ENCODE data around the gene UBAP1.
"Not testable (repeated sequence)": the region's sequence is repeated elsewhere in the genome, so short reads cannot be mapped to it uniquely, and the experiment has no call there.

UBAP1 gene

GRCh38 chr9:34179213-34180136 lies 632 bp downstream of the UBAP1 start:
- DNase-seq, result no peak

DNA sequence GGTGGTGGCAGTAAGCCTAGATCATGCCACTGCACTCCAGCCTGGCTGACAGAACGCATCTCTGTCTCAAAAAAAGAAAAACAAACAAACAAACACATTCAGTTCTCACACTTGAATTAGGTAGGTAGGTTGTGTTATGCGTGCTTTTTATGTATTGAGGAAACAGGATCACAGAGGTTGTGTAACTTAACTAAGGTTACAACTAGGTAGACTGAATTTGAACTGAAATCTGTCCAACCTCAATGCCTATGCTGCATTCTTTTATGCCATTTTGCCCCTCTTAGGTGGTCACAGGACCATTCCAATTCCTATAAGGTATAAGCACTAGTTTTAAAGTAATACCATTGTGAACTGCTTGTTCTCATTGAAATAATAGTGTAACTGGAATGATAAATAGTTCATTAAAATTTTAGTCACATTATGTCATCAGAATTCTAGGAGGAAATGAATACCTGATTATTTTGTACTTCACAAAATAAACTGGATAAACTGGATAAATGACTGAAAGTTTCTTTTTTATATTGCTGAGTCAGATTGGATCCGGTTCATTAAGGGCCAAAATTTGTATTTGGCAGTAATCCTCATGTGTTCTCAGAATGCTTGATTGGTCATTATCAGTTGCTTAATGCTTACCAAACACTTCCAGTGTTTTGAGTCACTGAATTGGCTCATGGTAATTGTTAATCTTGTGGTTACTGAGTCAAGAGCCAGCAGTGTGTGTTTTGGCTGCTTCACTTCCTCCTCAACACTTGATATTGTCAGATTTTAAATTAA lies 7.1 kb downstream of the UBAP1 start:
- DNase-seq, result peak; percentile 13

- DNase-seq, result no peak
Observed at GRCh38 chr9:34187891-34188240, 9.0 kb downstream of the UBAP1 start.

GRCh38 chr9:34190996-34191892 lies 12.4 kb downstream of the UBAP1 start:
- DNase-seq, result peak; percentile 22

GRCh38 chr9:34195143-34195542 lies 16.3 kb downstream of the UBAP1 start:
- no peak for DNase-seq

DNA sequence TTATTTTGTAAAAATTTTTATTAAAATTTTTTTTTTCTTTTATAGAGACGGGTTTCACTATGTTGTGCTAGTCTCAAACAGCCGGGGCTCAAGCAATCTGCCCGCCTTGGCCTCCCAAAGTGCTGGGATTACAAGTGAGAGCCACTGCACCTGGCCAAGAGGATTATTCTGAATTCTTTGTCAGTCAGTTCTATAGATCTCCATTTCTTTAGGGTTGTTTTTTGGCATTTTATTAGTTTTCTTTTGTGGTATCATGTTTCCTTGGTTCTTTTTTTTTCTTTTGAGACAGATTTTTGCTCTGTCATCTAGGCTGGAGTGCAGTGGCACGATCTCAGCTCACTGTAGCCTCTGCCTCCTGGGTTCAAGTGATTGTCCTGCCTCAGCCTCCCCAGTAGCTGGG lies 18.4 kb downstream of the UBAP1 start:
- DNase-seq, result not testable (repeated sequence)

DNA sequence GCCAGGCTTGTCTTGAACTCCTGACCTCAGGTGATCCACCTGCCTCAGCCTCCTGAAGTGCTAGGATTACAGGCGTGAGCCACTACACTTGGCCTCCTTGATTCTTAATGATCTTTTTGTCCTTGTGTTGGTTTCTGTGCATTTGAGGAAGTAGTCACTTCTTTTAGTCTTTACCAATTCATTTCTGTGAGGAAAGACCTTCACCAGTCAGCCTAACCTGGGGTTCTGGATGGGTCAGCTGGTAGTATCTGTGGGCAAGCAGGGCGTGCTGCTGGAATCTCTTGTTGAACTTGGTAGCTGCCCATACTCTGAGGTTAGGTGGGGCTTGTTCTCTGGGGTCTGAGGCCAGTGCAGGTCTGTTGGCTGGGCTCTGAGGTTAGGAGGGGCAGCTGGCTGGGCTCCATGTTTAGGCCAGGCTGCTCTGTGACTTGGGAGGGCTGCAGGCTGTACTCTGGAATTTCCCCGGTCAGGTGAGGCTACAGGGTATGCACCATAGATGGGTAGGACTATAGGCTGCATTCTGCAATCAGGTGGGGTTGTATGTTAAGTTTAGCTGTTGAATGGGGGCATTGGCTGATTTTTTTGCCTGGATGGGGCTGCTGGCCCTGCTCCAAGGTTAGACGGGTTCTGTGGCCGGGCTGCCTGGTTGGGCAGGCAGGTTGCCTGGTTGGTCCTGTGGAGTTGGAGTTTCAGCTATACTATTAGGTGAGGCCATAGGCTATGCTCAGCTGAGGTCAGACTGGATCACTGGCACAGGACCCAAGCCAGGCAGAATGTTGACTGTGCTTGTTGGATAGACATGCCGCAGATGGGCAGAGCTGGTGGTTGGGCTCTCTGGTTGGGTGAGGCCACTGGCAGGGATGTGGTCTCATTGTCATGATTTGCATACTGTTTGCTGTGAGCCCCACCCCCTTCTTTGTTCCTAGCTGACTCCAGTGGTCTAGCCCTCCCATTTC lies 19.2 kb downstream of the UBAP1 start:
- no peak for DNase-seq

DNA sequence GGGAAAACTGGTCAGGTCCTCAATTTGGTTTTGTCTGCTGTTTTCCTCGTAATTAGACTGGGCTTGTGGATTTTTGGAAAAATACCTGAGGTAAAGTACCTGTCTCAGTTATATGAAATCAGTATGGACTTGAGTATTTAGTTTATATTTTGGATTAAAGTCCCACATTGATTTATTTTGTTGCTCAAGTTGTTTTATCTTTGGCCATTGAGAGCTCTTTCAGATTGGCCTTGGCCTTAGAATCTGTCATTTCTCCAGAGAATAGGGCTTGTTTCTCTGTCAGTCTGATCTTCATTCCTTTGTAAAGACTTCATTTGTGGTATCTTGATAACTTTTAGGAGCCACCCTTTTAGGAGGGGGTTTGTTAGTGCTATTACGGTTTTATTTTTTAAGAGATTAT lies 21.2 kb downstream of the UBAP1 start:
- DNase-seq, result no peak

DNA sequence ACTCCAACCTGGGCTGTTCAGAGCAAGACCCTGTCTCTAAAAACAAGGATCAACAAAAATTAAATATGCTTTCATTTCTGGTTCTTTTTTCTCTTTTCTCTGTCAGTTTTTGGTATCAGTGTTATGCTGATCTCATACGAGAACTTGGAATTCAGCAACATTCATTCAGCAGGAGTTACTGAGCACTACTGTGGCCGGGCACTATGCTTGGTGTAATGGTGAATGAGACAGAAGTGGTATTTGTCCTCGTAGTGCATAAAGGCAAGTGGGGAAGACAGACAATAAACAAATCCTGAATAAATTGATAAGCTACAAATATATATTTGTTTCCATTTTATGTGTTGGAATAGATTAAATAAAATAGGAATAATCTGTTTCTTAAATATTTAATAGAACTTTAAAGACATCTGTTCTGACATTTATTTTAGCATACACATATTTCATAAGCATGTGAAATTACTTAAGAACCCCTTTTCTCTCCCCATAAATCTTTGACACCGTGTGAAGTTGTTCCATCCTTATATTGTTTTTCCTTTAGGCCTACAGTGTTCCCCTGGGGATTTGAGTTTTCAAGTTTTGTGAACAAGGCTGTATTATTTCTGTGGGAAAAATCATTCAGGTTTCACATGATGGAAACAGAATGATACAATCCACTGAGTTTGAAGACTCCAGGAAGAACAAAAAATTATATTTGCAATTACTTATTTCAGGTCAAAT lies 24.6 kb downstream of the UBAP1 start:
- no peak for DNase-seq

DNA sequence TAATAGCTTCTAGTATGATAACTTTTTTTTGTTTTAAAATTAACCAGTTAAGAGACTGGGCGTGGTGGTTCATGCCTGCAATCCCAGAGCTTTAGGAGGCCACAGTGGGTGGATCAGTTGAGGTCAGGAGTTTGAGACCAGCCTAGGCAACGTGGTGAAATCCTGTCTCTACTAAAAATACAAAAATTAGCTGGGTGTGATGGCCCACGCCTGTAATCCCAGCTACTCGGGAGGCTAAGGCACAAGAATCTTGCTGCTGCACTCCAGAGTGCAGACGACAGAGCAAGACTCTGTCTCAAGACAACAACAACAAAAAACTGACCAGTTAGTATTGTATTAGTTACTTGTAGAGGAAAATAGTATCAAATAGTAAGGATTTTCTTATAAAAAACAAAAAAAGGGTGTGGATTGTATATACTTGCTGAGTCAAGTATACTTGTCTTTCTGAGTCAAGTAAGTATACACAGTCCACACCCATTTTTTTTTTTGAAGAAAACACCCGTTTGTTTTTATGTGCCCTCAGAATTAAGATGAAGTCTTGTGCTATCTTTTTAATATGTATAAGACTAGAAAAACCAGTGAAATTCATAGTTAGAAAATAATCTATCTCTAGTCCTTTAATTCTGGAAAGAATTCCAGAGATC lies 25.3 kb downstream of the UBAP1 start:
- no peak for DNase-seq

- DNase-seq, result no peak
Observed at GRCh38 chr9:34205102-34205501, 26.3 kb downstream of the UBAP1 start.

GRCh38 chr9:34206561-34206960 lies 27.7 kb downstream of the UBAP1 start:
- DNase-seq, result no peak

- DNase-seq, result no peak
Observed at GRCh38 chr9:34211395-34211794, 32.6 kb downstream of the UBAP1 start.

GRCh38 chr9:34214354-34215000 lies 35.6 kb downstream of the UBAP1 start:
- DNase-seq, result not testable (repeated sequence)

GRCh38 chr9:34216325-34216724 lies 37.5 kb downstream of the UBAP1 start:
- no peak for DNase-seq

DNA sequence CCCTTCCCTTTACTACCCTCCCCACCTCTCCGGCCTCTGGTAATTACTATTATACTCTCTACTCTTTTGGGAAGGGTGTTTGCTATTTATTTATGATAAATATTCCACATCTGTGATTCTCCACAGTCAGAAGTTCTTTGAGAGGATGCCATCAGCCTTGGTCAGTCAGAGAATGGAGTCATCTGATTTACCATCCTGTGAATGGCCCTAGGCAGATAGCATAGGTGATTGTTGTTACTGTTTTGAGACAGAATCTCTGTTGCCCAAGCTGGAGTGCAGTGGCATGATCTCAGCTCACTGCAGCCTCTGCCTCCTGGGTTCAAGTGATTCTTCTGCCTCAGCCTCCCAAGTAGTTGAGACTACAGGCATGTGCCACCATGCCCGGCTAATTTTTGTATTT lies 38.2 kb downstream of the UBAP1 start:
- DNase-seq, result not testable (repeated sequence)

DNA sequence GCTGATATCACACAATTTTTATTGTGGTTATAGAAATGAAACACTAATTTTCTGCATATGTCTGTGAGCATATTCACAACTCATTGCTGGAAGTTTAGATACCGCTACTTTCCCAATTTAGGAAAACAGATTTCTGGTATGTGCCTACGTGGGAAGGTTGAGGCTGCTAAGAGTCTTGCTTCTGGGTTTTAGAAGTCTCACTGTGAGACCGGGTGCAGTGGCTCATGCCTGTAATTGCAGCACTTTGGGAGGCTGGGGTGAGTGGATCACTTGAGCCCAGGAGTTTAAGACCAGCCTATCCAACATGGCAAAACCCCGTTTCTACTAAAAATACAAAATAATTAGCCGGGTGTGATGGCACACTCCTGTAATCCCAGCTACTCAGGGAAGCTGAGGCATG lies 39.6 kb downstream of the UBAP1 start:
- DNase-seq, result no peak

DNA sequence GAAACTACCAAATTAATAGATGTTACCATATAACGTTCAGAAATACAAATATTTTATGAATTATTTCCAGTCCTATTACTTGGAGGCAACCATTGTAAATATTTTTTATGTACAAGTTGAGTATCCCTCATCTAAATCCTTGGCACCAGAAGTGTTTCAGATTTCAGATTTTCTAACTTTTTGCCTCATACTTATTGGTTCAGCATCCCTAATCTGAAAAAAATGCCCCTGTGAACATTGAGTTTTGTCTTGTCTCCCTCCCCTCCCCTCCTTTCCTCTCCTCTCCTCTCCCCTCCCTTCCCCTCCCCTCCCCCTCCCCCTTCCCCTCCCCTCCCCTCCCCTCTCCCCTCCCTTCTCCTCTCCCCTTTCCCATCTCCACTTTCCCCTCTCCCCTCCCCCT lies 40.6 kb downstream of the UBAP1 start:
- DNase-seq, result no peak

DNA sequence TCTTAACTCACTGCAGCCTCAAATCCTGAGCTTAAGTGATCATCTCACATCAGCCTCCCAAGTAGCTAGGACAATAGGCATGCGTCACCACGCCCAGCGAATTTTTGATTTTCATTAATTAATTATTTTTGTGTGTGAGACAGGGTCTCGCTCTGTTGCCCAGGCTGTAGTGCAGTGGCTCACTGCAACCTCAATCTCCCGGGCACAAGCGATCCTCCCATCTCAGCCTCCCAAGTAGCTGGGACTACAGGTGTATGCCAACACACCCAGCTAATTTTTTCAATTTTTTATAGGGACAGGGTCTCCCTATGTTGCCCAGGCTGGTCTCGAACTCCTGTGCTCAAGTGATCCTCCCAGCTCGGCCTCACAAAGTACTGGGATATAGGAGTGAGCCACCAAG lies 41.4 kb downstream of the UBAP1 start:
- no peak for DNase-seq

- DNase-seq, result no peak
Observed at GRCh38 chr9:34224349-34224748, 45.5 kb downstream of the UBAP1 start.
